NCI-H524 (cell line): Measurements from ENCODE around the gene SEMA4D.

Experiments
- DNase-seq, 2 experiments: peaks; one replicate each; lab custom pipeline; 2025; lab: John Stamatoyannopoulos, UW

The SEMA4D gene

GRCh38 chr9:89368550-89368949 is 129.4 kb downstream of the SEMA4D start:
- no peak for DNase-seq

GRCh38 chr9:89367726-89368437 is 130.0 kb downstream of the SEMA4D start:
- DNase-seq = no peak

- DNase-seq = no peak
Observed at GRCh38 chr9:89367281-89367680, 130.6 kb downstream of the SEMA4D start.

GRCh38 chr9:89366711-89367110 is 131.2 kb downstream of the SEMA4D start:
- no peak for DNase-seq

GRCh38 chr9:89365532-89365912 is 132.4 kb downstream of the SEMA4D start:
- DNase-seq = no peak

- DNase-seq = peak; percentile 5 to 55
Observed at GRCh38 chr9:89364666-89365531, 133.0 kb downstream of the SEMA4D start.

GRCh38 chr9:89363921-89364665 is 133.8 kb downstream of the SEMA4D start:
- DNase-seq = no peak

- no peak for DNase-seq
Observed at GRCh38 chr9:89363311-89363670, 134.6 kb downstream of the SEMA4D start.

GRCh38 chr9:89362647-89363310 is 135.1 kb downstream of the SEMA4D start:
- no peak for DNase-seq

- DNase-seq = no peak
Observed at GRCh38 chr9:89361816-89362646, 135.9 kb downstream of the SEMA4D start.

GRCh38 chr9:89361031-89361430 is 136.9 kb downstream of the SEMA4D start:
- DNase-seq = no peak

- no peak for DNase-seq
Observed at GRCh38 chr9:89360465-89360864, 137.4 kb downstream of the SEMA4D start.

GRCh38 chr9:89359751-89360261 is 138.1 kb downstream of the SEMA4D start:
- no peak for DNase-seq

- DNase-seq = no peak
Observed at GRCh38 chr9:89358985-89359384, 138.9 kb downstream of the SEMA4D start.

- DNase-seq = no peak
Observed at GRCh38 chr9:89358376-89358916, 139.5 kb downstream of the SEMA4D start.

- no peak for DNase-seq
Observed at GRCh38 chr9:89357331-89358197, 140.3 kb downstream of the SEMA4D start.

GRCh38 chr9:89356782-89357181 is 141.1 kb downstream of the SEMA4D start:
- DNase-seq = no peak

GRCh38 chr9:89354471-89354870 is 143.4 kb downstream of the SEMA4D start:
- no peak for DNase-seq

- no peak for DNase-seq
Observed at GRCh38 chr9:89353989-89354388, 143.9 kb downstream of the SEMA4D start.
